ENCODE measurements around the gene PABPC3. TPM values are rescaled to one million over a fixed set of nuclear protein-coding genes. Genes with fewer than 3 reads are reported as not detected.
A peak's percentile ranks its signal among the peaks of the same experiment; 100 is the strongest.

The PABPC3 gene
- total RNA-seq (0.09 TPM), polyA plus RNA-seq (ENCODE audit: insufficient read depth in 1 of 8, insufficient read length in 8 of 8, low replicate concordance in 1 of 8) (under 1 TPM; 0.44 to 0.83 (median 0.67) TPM)
- long read RNA-seq, donor 1, partial matches to known transcripts, result 0 of 1 reads
- long read RNA-seq, donor 1, other reads (novel, unspliced or antisense), result 0 of 1 reads
- long read RNA-seq, donor 2, result 0 reads
- long read RNA-seq, donor 3, result 0 reads
- long read RNA-seq, donor 4, result 0 reads
- long read RNA-seq, donor 5, partial matches to known transcripts, result 0 of 3 reads
- long read RNA-seq, donor 5, other reads (novel, unspliced or antisense), result 0 of 3 reads
- long read RNA-seq, donor 6, result 0 reads
- long read RNA-seq, donor 7, result 0 reads
- long read RNA-seq, donor 8, result 0 reads
- long read RNA-seq, donor 9, result 0 reads
- long read RNA-seq, donor 10, result 0 reads
- long read RNA-seq, donor 11, partial matches to known transcripts, result 0 of 1 reads
- long read RNA-seq, donor 11, other reads (novel, unspliced or antisense), result 0 of 1 reads

DNA sequence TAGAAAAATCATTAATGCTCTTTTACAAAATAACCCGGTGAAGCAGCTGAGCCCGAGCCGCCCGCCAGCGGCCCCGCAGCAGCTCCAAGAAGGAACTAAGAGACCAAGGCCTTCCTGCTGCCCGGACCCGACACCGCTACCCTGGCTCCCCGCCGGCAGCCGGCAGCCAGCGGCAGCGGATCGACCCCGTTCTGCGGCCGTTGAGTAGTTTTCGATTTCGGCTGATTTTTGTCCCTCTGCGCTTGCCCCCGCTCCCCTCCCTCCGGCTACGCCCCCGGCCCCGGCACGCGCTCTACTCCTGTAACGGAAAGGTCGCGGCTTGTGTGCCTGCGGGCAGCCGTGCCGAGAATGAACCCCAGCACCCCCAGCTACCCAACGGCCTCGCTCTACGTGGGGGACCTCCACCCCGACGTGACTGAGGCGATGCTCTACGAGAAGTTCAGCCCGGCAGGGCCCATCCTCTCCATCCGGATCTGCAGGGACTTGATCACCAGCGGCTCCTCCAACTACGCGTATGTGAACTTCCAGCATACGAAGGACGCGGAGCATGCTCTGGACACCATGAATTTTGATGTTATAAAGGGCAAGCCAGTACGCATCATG lies at the start of gene PABPC3:
PABPC3 (plus strand) TSS at position 286 of the 603 bp plus-strand sequence; CDS start at position 349, 63 bp downstream.
- WGBS (ENCODE audit: insufficient coverage), result 27% methylated on average over 50 of the region's 50 CpGs
- DNase-seq, result peak; percentile 16
- Histone ChIP-seq H3K4me1 (ENCODE audit: control insufficient read depth, insufficient read depth, low read length) (no peaks in the 10 kb centered on the region), H3K27me3 (ENCODE audit: control insufficient read depth, insufficient read depth, low read length) (peaks cover 12% of the 10 kb centered on the region), H3K27ac (ENCODE audit: low read length) (no peak within 1 kb of the TSS), H3K4me3 (ENCODE audit: low read length) (peak within 1 kb of the TSS; percentile 31), H3K9me3 (replicated peaks; ENCODE audit: control insufficient read depth, low read depth, low read length) (no peaks in the 10 kb centered on the region), H3K36me3 (ENCODE audit: control insufficient read depth, insufficient read depth, low read length) (no peaks in the 10 kb centered on the region)

DNA sequence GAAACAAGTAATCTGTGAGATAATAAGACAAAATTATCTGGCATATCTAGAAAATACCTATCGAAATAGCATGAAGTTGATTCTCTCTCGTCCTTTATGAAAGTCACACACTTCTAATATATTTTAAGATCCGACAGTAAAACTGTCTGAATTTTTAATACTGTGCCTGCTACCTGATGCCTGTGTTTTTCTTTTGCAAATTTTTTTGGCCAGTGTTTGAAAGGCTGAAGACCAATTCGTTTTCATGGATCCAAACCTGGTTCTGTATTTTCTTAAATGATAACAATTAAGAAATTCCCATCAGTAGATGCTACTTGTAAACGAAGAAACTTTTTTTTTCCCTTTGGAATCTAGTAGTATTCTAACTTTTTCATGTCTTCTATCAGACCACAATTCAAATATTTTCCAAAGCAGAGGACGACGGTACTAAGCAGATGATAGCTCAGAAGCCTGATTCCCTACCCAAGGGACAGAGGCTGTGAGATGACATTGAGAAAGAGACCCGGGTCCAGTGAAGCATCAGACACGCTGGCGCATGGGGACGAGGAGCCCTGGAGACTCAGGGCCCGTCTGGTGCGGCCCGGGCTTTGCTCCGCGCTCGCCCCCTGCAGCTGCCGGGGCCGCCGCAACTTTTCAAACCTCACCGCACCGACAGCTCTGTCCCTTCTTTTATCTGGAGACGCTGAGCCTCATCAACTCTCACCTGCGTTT lies 49.5 kb upstream of the PABPC3 start:
- Histone ChIP-seq H3K4me1 (ENCODE audit: control insufficient read depth, insufficient read depth, low read length) (peaks cover 6% of the 10 kb centered on the region), H3K27me3 (ENCODE audit: control insufficient read depth, insufficient read depth, low read length) (peaks cover 50% of the 10 kb centered on the region), H3K36me3 (ENCODE audit: control insufficient read depth, insufficient read depth, low read length) (no peaks in the 10 kb centered on the region), H3K4me3 (ENCODE audit: low read length) (peak overlapping the region; percentile 29), H3K9me3 (replicated peaks; ENCODE audit: control insufficient read depth, low read depth, low read length) (peaks cover 2% of the 10 kb centered on the region), H3K27ac (ENCODE audit: low read length) (no peak overlapping the region)
- WGBS (ENCODE audit: insufficient coverage), result 2% methylated on average over 13 of the region's 24 CpGs
- no peak for DNase-seq

GRCh38 chr13:25046985-25047511 lies 48.9 kb upstream of the PABPC3 start:
- DNase-seq, result peak; percentile 14
- Histone ChIP-seq H3K27ac (ENCODE audit: low read length) (no peak overlapping the region), H3K9me3 (replicated peaks; ENCODE audit: control insufficient read depth, low read depth, low read length) (peaks cover 2% of the 10 kb centered on the region), H3K36me3 (ENCODE audit: control insufficient read depth, insufficient read depth, low read length) (no peaks in the 10 kb centered on the region), H3K4me3 (ENCODE audit: low read length) (peak overlapping the region; percentile 29), H3K4me1 (ENCODE audit: control insufficient read depth, insufficient read depth, low read length) (peaks cover 6% of the 10 kb centered on the region), H3K27me3 (ENCODE audit: control insufficient read depth, insufficient read depth, low read length) (peaks cover 46% of the 10 kb centered on the region)
- 0% methylated on average over 26 of the region's 39 CpGs for WGBS (ENCODE audit: insufficient coverage)

GRCh38 chr13:25051065-25051464 lies 44.9 kb upstream of the PABPC3 start:
- Histone ChIP-seq H3K4me1 (ENCODE audit: control insufficient read depth, insufficient read depth, low read length) (peaks cover 6% of the 10 kb centered on the region), H3K9me3 (replicated peaks; ENCODE audit: control insufficient read depth, low read depth, low read length) (peaks cover 2% of the 10 kb centered on the region), H3K27ac (ENCODE audit: low read length) (no peak overlapping the region), H3K27me3 (ENCODE audit: control insufficient read depth, insufficient read depth, low read length) (peaks cover 29% of the 10 kb centered on the region), H3K36me3 (ENCODE audit: control insufficient read depth, insufficient read depth, low read length) (no peaks in the 10 kb centered on the region), H3K4me3 (ENCODE audit: low read length) (no peak overlapping the region)
- DNase-seq, result no peak
- no CpG with 5 or more reads among the region's 1 CpG for WGBS (ENCODE audit: insufficient coverage)

GRCh38 chr13:25059166-25059565 lies 36.8 kb upstream of the PABPC3 start:
- 80% methylated on average over 1 of the region's 1 CpG for WGBS (ENCODE audit: insufficient coverage)
- Histone ChIP-seq H3K9me3 (replicated peaks; ENCODE audit: control insufficient read depth, low read depth, low read length) (no peaks in the 10 kb centered on the region), H3K27ac (ENCODE audit: low read length) (no peak overlapping the region), H3K27me3 (ENCODE audit: control insufficient read depth, insufficient read depth, low read length) (no peaks in the 10 kb centered on the region), H3K4me1 (ENCODE audit: control insufficient read depth, insufficient read depth, low read length) (no peaks in the 10 kb centered on the region), H3K4me3 (ENCODE audit: low read length) (no peak overlapping the region), H3K36me3 (ENCODE audit: control insufficient read depth, insufficient read depth, low read length) (no peaks in the 10 kb centered on the region)
- no peak for DNase-seq

DNA sequence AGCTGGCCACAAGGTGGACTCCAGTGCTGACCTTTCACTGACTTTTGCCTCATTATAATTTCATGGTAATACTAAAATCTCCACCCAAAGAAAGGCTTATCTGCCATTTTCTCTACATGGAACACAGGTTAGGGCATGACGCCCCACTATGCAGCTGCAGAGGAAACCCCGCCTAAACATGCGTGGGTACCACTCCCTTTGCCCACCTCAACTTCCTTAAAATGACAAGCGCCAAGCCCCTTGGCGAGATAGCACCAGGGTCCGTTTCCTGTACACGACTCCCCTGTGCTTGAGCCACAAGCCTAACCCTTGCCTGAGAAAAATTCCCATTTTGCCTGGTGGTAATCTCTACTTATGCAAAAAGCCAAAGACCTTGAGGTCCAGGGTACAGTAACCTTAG lies 36.0 kb upstream of the PABPC3 start:
- no peak overlapping the region for H3K4me3 ChIP-seq (ENCODE audit: low read length)
- H3K4me1 ChIP-seq (ENCODE audit: control insufficient read depth, insufficient read depth, low read length), result no peaks in the 10 kb centered on the region
- no peaks in the 10 kb centered on the region for H3K27me3 ChIP-seq (ENCODE audit: control insufficient read depth, insufficient read depth, low read length)
- H3K9me3 ChIP-seq (replicated peaks; ENCODE audit: control insufficient read depth, low read depth, low read length), result no peaks in the 10 kb centered on the region
- H3K27ac ChIP-seq (ENCODE audit: low read length), result no peak overlapping the region
- WGBS (ENCODE audit: insufficient coverage), result 86% methylated on average over 7 of the region's 7 CpGs
- H3K36me3 ChIP-seq (ENCODE audit: control insufficient read depth, insufficient read depth, low read length), result no peaks in the 10 kb centered on the region
- DNase-seq, result no peak

- no peak for DNase-seq
- H3K9me3 ChIP-seq (replicated peaks; ENCODE audit: control insufficient read depth, low read depth, low read length), result no peaks in the 10 kb centered on the region
- WGBS (ENCODE audit: insufficient coverage), result 64% methylated on average over 5 of the region's 5 CpGs
- H3K36me3 ChIP-seq (ENCODE audit: control insufficient read depth, insufficient read depth, low read length), result no peaks in the 10 kb centered on the region
- H3K4me3 ChIP-seq (ENCODE audit: low read length), result no peak overlapping the region
- H3K4me1 ChIP-seq (ENCODE audit: control insufficient read depth, insufficient read depth, low read length), result no peaks in the 10 kb centered on the region
- no peaks in the 10 kb centered on the region for H3K27me3 ChIP-seq (ENCODE audit: control insufficient read depth, insufficient read depth, low read length)
- H3K27ac ChIP-seq (ENCODE audit: low read length), result no peak overlapping the region
These were observed 33.5 kb upstream of the PABPC3 start for GRCh38 chr13:25062479-25062878.

DNA sequence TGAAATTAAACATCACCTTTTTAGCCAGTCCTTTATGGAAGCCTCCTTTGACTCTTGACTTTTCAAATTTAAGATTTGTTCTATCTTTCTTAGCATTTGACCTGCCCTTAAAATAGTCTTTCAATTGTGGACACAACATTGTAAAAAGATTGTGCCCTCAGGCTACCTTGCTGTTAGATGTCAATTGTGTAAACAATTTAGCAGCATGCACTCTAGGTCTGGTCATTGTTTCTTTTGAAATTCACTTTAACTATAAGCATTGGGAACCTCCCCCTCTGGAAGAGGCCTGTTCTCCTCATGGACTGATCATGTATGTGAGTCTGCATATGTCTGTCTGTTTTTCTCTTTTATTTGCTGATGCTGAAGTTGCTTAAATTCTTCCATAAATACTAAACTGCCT lies 31.5 kb upstream of the PABPC3 start:
- H3K27ac ChIP-seq (ENCODE audit: low read length), result no peak overlapping the region
- H3K36me3 ChIP-seq (ENCODE audit: control insufficient read depth, insufficient read depth, low read length), result no peaks in the 10 kb centered on the region
- H3K9me3 ChIP-seq (replicated peaks; ENCODE audit: control insufficient read depth, low read depth, low read length), result no peaks in the 10 kb centered on the region
- H3K27me3 ChIP-seq (ENCODE audit: control insufficient read depth, insufficient read depth, low read length), result no peaks in the 10 kb centered on the region
- no peak overlapping the region for H3K4me3 ChIP-seq (ENCODE audit: low read length)
- DNase-seq, result no peak
- no peaks in the 10 kb centered on the region for H3K4me1 ChIP-seq (ENCODE audit: control insufficient read depth, insufficient read depth, low read length)

- Histone ChIP-seq H3K9me3 (replicated peaks; ENCODE audit: control insufficient read depth, low read depth, low read length) (no peaks in the 10 kb centered on the region), H3K4me1 (ENCODE audit: control insufficient read depth, insufficient read depth, low read length) (no peaks in the 10 kb centered on the region), H3K27ac (ENCODE audit: low read length) (no peak overlapping the region), H3K27me3 (ENCODE audit: control insufficient read depth, insufficient read depth, low read length) (no peaks in the 10 kb centered on the region), H3K4me3 (ENCODE audit: low read length) (no peak overlapping the region), H3K36me3 (ENCODE audit: control insufficient read depth, insufficient read depth, low read length) (no peaks in the 10 kb centered on the region)
- no CpG with 5 or more reads among the region's 8 CpGs for WGBS (ENCODE audit: insufficient coverage)
- no peak for DNase-seq
These were observed 29.8 kb upstream of the PABPC3 start for GRCh38 chr13:25065974-25066770.
